Nephron (organoid): ENCODE data around the gene LPCAT1.

Experiments
- H3K27ac Mint-ChIP-seq, 3 experiments: 2 replicates each; pipeline ENCODE4 v1.8.0; 2020; ENCODE audit warnings: mixed read lengths in 3 of 3, mild to moderate bottlenecking in 2 of 3, moderate library complexity in 1 of 3
- H3K27me3 Mint-ChIP-seq: 2 replicates; pipeline ENCODE4 v1.8.0; 2021; ENCODE audit warnings: low read depth, mild to moderate bottlenecking, moderate library complexity, mixed read lengths
- H3K36me3 Mint-ChIP-seq: 2 replicates; pipeline ENCODE4 v1.8.0; 2020; ENCODE audit warnings: low read depth, mixed read lengths
- H3K4me1 Mint-ChIP-seq: 2 replicates; pipeline ENCODE4 v1.8.0; 2020; ENCODE audit warnings: mixed read lengths
- H3K4me3 Mint-ChIP-seq, 3 experiments: 2 replicates each; pipeline ENCODE4 v1.8.0; 2020; ENCODE audit warnings: mild to moderate bottlenecking in 3 of 3, mixed read lengths in 3 of 3, moderate library complexity in 2 of 3
- H3K9me3 Mint-ChIP-seq: 2 replicates; pipeline ENCODE4 v1.8.0; 2020; ENCODE audit warnings: mixed read lengths
- TF ChIP-seq, protein P1 (sequence below), 3 experiments: fragments of 200-600 bp; sonication (generic); IDR thresholded peaks; one replicate each; pipeline ENCODE4 v1.5.0; 2021; ENCODE audit warnings: antibody characterized with exemption in 3 of 3; ENCODE audit not compliant: unreplicated experiment in 3 of 3

The LPCAT1 gene

DNA sequence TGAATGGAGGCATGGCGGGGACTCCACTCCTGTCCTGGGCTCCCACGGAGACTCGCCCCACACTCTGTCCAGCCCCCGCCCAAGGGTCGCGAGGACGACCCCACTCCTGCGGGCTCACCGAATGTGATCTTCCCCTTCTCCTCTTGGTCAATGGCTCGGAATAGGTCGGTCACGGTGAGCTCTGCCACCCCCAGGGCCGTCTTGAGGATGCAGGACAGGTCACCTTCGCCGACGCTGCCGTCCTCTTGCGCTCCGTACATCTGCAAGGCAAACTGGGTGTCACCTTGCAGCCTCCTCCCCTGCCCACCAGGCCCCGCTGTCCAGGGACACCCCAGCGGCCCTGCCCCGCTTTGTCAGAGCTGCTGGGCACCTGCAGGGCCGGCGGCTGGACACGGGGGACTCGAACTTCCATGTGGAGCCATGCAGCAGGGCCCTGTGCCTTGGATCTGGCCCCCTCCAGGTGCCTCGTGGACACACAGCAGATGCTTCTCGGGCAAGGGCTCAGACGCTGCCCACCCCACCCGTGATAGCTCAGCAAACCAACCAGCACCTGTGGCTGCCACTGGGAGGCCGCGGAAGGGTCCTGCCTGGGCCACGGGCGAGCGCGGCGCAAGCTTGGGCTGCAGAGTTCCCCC, 57.0 kb downstream of the LPCAT1 start:
- H3K27ac Mint-ChIP-seq, result no peak overlapping the region

DNA sequence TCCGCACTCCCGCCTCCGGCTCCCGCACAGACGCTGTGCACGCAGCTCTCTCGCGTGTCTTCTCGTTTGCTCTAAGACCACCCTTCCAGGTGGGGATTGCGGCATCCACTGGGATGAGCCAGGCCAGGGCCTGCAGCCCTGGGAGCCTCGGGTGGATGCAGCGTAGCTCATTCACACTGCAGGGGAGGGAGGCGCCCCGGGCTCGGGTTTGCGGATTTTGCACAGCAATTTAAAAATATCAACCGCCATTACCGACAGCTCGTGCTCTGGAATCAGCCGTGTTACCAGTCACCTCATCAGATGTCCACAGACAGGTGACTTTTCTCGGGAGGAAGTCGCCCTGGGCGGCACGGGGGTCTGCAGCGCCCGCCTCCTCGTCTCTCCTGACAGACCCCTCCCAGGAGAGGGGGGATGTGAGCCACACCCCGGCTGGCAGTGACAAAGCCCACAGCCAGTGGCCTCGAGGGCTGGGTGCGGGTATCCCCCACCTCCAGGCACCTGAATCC, 57.7 kb downstream of the LPCAT1 start:
- Mint-ChIP-seq H3K36me3 (peaks cover 55% of the 10 kb centered on the region), H3K4me1 (no peaks in the 10 kb centered on the region), H3K9me3 (no peaks in the 10 kb centered on the region), H3K27ac (no peak overlapping the region), H3K4me3 (no peak overlapping the region), H3K27me3 (no peaks in the 10 kb centered on the region)
- TF ChIP-seq, protein P1, sequence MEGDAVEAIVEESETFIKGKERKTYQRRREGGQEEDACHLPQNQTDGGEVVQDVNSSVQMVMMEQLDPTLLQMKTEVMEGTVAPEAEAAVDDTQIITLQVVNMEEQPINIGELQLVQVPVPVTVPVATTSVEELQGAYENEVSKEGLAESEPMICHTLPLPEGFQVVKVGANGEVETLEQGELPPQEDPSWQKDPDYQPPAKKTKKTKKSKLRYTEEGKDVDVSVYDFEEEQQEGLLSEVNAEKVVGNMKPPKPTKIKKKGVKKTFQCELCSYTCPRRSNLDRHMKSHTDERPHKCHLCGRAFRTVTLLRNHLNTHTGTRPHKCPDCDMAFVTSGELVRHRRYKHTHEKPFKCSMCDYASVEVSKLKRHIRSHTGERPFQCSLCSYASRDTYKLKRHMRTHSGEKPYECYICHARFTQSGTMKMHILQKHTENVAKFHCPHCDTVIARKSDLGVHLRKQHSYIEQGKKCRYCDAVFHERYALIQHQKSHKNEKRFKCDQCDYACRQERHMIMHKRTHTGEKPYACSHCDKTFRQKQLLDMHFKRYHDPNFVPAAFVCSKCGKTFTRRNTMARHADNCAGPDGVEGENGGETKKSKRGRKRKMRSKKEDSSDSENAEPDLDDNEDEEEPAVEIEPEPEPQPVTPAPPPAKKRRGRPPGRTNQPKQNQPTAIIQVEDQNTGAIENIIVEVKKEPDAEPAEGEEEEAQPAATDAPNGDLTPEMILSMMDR (IDR thresholded peaks at IDR 0.05; ENCODE audit: unreplicated experiment in 3 of 3), result no peak

More for the DNA sequence above, 57.0 kb downstream of the LPCAT1 start:
- peaks cover 53% of the 10 kb centered on the region for H3K36me3 Mint-ChIP-seq
- no peak overlapping the region for H3K4me3 Mint-ChIP-seq
- TF ChIP-seq, protein P1 (IDR thresholded peaks at IDR 0.05; ENCODE audit: unreplicated experiment in 3 of 3), result no peak
- no peaks in the 10 kb centered on the region for H3K4me1 Mint-ChIP-seq
- no peaks in the 10 kb centered on the region for H3K27me3 Mint-ChIP-seq
- no peaks in the 10 kb centered on the region for H3K9me3 Mint-ChIP-seq

DNA sequence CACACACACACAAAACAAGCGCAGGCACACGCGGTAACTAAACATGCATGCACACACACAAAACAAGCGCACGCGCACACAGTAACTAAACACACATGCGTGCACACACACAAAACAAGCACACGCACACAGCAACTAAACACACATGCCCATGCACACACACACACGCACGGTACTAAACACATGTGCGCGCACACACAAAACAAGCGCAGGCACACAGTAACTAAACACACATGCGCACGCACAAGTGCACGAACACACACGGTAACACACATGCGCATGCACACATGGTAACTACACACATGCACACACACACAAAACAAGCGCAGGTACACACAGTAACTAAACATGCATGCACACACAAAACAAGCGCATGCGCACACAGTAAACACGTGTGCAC, 58.6 kb downstream of the LPCAT1 start:
- H3K4me3 Mint-ChIP-seq, result no peak overlapping the region
- H3K9me3 Mint-ChIP-seq, result no peaks in the 10 kb centered on the region
- H3K36me3 Mint-ChIP-seq, result peaks cover 62% of the 10 kb centered on the region
- TF ChIP-seq, protein P1 (IDR thresholded peaks at IDR 0.05; ENCODE audit: unreplicated experiment in 3 of 3), result no peak
- H3K4me1 Mint-ChIP-seq, result no peaks in the 10 kb centered on the region
- no peak overlapping the region for H3K27ac Mint-ChIP-seq
- H3K27me3 Mint-ChIP-seq, result no peaks in the 10 kb centered on the region

DNA sequence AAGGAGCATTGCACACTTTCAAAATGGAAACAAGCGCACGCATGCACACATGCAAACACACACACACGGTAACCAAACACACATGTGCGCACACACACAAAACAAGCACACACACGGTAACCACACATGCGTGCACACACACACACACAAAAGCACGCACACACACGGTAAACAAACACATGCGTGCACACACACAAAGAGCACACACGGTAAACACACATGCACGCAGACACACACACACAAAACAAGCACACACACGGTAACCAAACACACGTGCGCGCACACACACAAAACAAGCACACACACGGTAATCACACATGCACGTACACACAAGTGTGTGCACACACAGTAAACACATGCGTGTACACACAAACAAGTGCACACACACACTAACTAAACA, 59.2 kb downstream of the LPCAT1 start:
- H3K4me3 Mint-ChIP-seq, result no peak overlapping the region
- H3K9me3 Mint-ChIP-seq, result no peaks in the 10 kb centered on the region
- H3K27ac Mint-ChIP-seq, result no peak overlapping the region
- H3K36me3 Mint-ChIP-seq, result peaks cover 67% of the 10 kb centered on the region
- no peaks in the 10 kb centered on the region for H3K27me3 Mint-ChIP-seq
- H3K4me1 Mint-ChIP-seq, result no peaks in the 10 kb centered on the region
- TF ChIP-seq, protein P1 (IDR thresholded peaks at IDR 0.05; ENCODE audit: unreplicated experiment in 3 of 3), result no peak

DNA sequence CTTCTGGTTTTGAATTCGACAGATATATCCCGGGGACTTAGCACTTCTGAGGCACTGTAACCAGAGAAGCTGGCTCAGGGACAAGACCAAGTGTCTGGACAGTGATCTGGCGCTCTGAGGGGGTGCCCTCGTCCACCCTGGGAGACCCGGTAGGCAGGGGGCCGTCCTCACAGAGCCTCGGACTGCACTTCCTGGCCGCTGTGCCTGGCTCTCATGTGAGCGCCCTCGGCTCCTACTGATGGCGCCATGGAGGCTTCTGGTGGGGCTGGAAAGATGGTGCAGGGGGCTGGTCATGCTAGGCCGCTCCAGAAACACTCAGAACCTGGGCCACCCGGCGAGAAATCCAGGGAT, 59.7 kb downstream of the LPCAT1 start:
- Mint-ChIP-seq H3K4me3 (no peak overlapping the region), H3K27ac (no peak overlapping the region), H3K9me3 (no peaks in the 10 kb centered on the region), H3K4me1 (no peaks in the 10 kb centered on the region), H3K36me3 (peaks cover 67% of the 10 kb centered on the region), H3K27me3 (no peaks in the 10 kb centered on the region)
- TF ChIP-seq, protein P1 (IDR thresholded peaks at IDR 0.05; ENCODE audit: unreplicated experiment in 3 of 3), result no peak
